CD14-positive monocyte (primary cell): Measurements from ENCODE around the gene RAB6B. TPM values are rescaled to one million over a fixed set of nuclear protein-coding genes. Genes with fewer than 3 reads are reported as not detected.

Source experiments
- DNase-seq, 3 donors: peaks; one replicate each; pipeline ENCODE4 v3.0.0-alpha.2; 2011 to 2022
- H2AFZ ChIP-seq: 2 replicates; pipeline ENCODE4 v1.6.0; 2012; ENCODE audit warnings: mild to moderate bottlenecking, low read depth, low read length, inconsistent platforms; ENCODE audit not compliant: insufficient read depth, poor library complexity, severe bottlenecking
- H3K27ac ChIP-seq, 2 donors: 1 replicate in 1 of 2; 2 replicates in 1 of 2; pipeline ENCODE4 v1.5.1; 2012 to 2013; ENCODE audit warnings: low read length in 2 of 2, control low read depth in 1 of 2, inconsistent platforms in 1 of 2, low read depth in 1 of 2, mild to moderate bottlenecking in 1 of 2
- H3K27me3 ChIP-seq, 2 donors: one replicate each; pipeline versions ENCODE4 v1.6.0 to v1.6.1; 2011 to 2013; ENCODE audit warnings: low read length in 2 of 2; ENCODE audit not compliant: control insufficient read depth in 2 of 2, insufficient read depth in 2 of 2
- H3K36me3 ChIP-seq, 2 donors: replicated peaks in 1 of 2; 1 replicate in 1 of 2; 2 replicates in 1 of 2; pipeline versions ENCODE4 v1.5.1 to v1.6.1; 2012 to 2013; ENCODE audit warnings: low read length in 2 of 2, control low read depth in 1 of 2, inconsistent platforms in 1 of 2, mild to moderate bottlenecking in 1 of 2; ENCODE audit not compliant: insufficient read depth in 2 of 2, control insufficient read depth in 1 of 2
- H3K4me1 ChIP-seq, 2 donors: 1 replicate in 1 of 2; 2 replicates in 1 of 2; pipeline versions ENCODE4 v1.5.1 to v1.6.1; 2012 to 2013; ENCODE audit warnings: low read length in 2 of 2, control low read depth in 1 of 2, inconsistent platforms in 1 of 2, mild to moderate bottlenecking in 1 of 2, moderate library complexity in 1 of 2; ENCODE audit not compliant: insufficient read depth in 2 of 2, control insufficient read depth in 1 of 2
- H3K4me2 ChIP-seq: replicated peaks from 2 replicates; pipeline ENCODE3; 2012; ENCODE audit warnings: low read length, moderate library complexity, mild to moderate bottlenecking; ENCODE audit not compliant: poor library complexity, severe bottlenecking; ENCODE audit errors: extremely low read depth
- H3K4me3 ChIP-seq, 3 experiments: fragments of 200-600 bp in 1 of 3; sonication (generic) in 1 of 3; replicated peaks in 1 of 3; 1 replicate in 2 of 3; 2 replicates in 1 of 3; pipeline ENCODE4 v1.5.1; 2011 to 2013; ENCODE audit warnings: low read length in 3 of 3, mild to moderate bottlenecking in 3 of 3, control low read depth in 2 of 3, low read depth in 2 of 3, inconsistent platforms in 1 of 3, moderate library complexity in 1 of 3
- H3K79me2 ChIP-seq: 2 replicates; pipeline ENCODE4 v1.6.0; 2012; ENCODE audit warnings: mild to moderate bottlenecking, control low read depth, inconsistent platforms, low read length, moderate library complexity; ENCODE audit not compliant: insufficient read depth
- H3K9ac ChIP-seq: 2 replicates; pipeline ENCODE4 v1.6.0; 2017; ENCODE audit warnings: low read length, mild to moderate bottlenecking; ENCODE audit not compliant: insufficient read depth, poor library complexity, severe bottlenecking
- H3K9me3 ChIP-seq, 2 donors: replicated peaks in 1 of 2; 1 replicate in 1 of 2; 2 replicates in 1 of 2; pipeline versions ENCODE4 v1.5.1 to v1.6.1; 2012 to 2013; ENCODE audit warnings: low read length in 2 of 2, control low read depth in 1 of 2; ENCODE audit not compliant: control insufficient read depth in 1 of 2, insufficient read depth in 1 of 2
- H4K20me1 ChIP-seq: 2 replicates; pipeline ENCODE4 v1.6.0; 2012; ENCODE audit warnings: mild to moderate bottlenecking, low read length, control low read depth, moderate library complexity; ENCODE audit not compliant: insufficient read depth
- H3K27ac Mint-ChIP-seq, 7 donors: one replicate each; pipeline ENCODE4 v1.8.0; 2020; ENCODE audit warnings: mild to moderate bottlenecking in 7 of 7, mixed read lengths in 7 of 7, moderate library complexity in 6 of 7, inconsistent platforms in 2 of 7
- H3K27me3 Mint-ChIP-seq, 3 donors: one replicate each; pipeline ENCODE4 v1.8.0; 2021 to 2022; ENCODE audit warnings: low read depth in 3 of 3, mild to moderate bottlenecking in 3 of 3, mixed read lengths in 3 of 3, moderate library complexity in 3 of 3, inconsistent platforms in 1 of 3
- H3K36me3 Mint-ChIP-seq, 2 donors: one replicate each; pipeline ENCODE4 v1.8.0; 2020; ENCODE audit warnings: mixed read lengths in 2 of 2, inconsistent platforms in 1 of 2, mild to moderate bottlenecking in 1 of 2
- H3K4me1 Mint-ChIP-seq: one replicate; pipeline ENCODE4 v1.8.0; 2020; ENCODE audit warnings: mild to moderate bottlenecking, mixed read lengths
- H3K4me3 Mint-ChIP-seq, 2 donors: one replicate each; pipeline ENCODE4 v1.8.0; 2020; ENCODE audit warnings: mild to moderate bottlenecking in 2 of 2, mixed read lengths in 2 of 2, moderate library complexity in 1 of 2
- H3K9me3 Mint-ChIP-seq, 7 donors: one replicate each; pipeline ENCODE4 v1.8.0; 2020 to 2022; ENCODE audit warnings: mixed read lengths in 7 of 7, mild to moderate bottlenecking in 6 of 7, moderate library complexity in 6 of 7, inconsistent platforms in 2 of 7
- WGBS: methylation state at CpG from one replicate; pipeline ENCODE4 v1.1.5; 2013; ENCODE audit warnings: missing lambda C conversion rate; ENCODE audit not compliant: insufficient coverage; 5-methylcytosine and 5-hydroxymethylcytosine counted together
- intact Hi-C, 2 donors: fragments of 100-400 bp; cut with micrococcal nuclease; formaldehyde crosslinking; loops; one replicate each; pipeline versions ENCODE4 v1.15.0 to v1.15.1; 2023
- polyA plus RNA-seq, 3 donors: library from polyadenylated mRNA; depleted of rRNA in 1 of 3; unstranded in 2 of 3; stranded (reverse) in 1 of 3; fragments of 300-500 nt in 2 of 3; fragments of >200 nt in 1 of 3; fragmentation: Illumina TruSeq in 2 of 3; gene quantifications; 1 replicate in 2 of 3; 2 replicates in 1 of 3; pipeline ENCODE4 v1.2.3, GENCODE V29; 2012 to 2021
- TF ChIP-seq, protein P1 (sequence below): fragments of 200-600 bp; IDR thresholded peaks from one replicate; pipeline ENCODE4 v1.8.0; 2022; ENCODE audit warnings: antibody characterized with exemption, mild to moderate bottlenecking

Gene RAB6B
- polyA plus RNA-seq, 3 donors, result 0.46 TPM; not detected in 2

DNA sequence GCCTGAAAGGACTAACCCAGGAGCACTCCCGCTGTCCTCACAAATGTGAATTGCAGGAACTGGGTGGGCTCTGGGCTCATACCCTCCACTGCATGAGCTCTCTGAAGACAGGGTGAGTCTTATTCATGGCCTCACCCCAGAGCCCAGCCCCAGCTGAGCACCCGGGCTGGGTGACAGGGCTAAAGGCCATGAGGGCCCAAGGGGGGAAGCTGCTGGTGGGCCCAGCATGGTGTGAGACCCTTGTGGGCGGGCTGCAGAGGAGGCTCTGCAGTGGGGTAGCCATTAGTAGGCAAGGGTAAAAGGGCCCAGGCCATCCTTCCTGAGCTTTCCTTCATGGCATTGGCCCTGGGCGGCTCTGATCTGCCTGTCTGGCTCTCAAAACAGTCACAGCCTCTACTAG is 59.7 kb downstream of the RAB6B start:
- H3K27me3 ChIP-seq, result no peaks in the 10 kb centered on the region
- no peaks in the 10 kb centered on the region for H3K4me1 Mint-ChIP-seq
- H3K27me3 Mint-ChIP-seq, result peaks cover 0 to 2% (median 1%) of the 10 kb centered on the region in 3 donors
- H3K4me3 Mint-ChIP-seq, result no peak overlapping the region
- 94% methylated on average over 4 of the region's 4 CpGs for WGBS
- H3K27ac ChIP-seq, result no peak overlapping the region
- no peak overlapping the region for H3K4me2 ChIP-seq
- intact Hi-C loops, result no loop called here
- H3K79me2 ChIP-seq, result no peaks in the 10 kb centered on the region
- H2AFZ ChIP-seq, result no peak overlapping the region
- no peak overlapping the region for H3K9ac ChIP-seq
- H3K9me3 Mint-ChIP-seq, result no peaks in the 10 kb centered on the region
- no peaks in the 10 kb centered on the region for H3K4me1 ChIP-seq
- H3K36me3 Mint-ChIP-seq, result no peaks in the 10 kb centered on the region
- no peaks in the 10 kb centered on the region for H4K20me1 ChIP-seq
- H3K36me3 ChIP-seq, result no peaks in the 10 kb centered on the region
- TF ChIP-seq, protein P1, sequence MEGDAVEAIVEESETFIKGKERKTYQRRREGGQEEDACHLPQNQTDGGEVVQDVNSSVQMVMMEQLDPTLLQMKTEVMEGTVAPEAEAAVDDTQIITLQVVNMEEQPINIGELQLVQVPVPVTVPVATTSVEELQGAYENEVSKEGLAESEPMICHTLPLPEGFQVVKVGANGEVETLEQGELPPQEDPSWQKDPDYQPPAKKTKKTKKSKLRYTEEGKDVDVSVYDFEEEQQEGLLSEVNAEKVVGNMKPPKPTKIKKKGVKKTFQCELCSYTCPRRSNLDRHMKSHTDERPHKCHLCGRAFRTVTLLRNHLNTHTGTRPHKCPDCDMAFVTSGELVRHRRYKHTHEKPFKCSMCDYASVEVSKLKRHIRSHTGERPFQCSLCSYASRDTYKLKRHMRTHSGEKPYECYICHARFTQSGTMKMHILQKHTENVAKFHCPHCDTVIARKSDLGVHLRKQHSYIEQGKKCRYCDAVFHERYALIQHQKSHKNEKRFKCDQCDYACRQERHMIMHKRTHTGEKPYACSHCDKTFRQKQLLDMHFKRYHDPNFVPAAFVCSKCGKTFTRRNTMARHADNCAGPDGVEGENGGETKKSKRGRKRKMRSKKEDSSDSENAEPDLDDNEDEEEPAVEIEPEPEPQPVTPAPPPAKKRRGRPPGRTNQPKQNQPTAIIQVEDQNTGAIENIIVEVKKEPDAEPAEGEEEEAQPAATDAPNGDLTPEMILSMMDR, result no peak
- DNase-seq, result no peak
- no peaks in the 10 kb centered on the region for H3K9me3 ChIP-seq
- no peak overlapping the region for H3K27ac Mint-ChIP-seq
- no peak overlapping the region for H3K4me3 ChIP-seq

DNA sequence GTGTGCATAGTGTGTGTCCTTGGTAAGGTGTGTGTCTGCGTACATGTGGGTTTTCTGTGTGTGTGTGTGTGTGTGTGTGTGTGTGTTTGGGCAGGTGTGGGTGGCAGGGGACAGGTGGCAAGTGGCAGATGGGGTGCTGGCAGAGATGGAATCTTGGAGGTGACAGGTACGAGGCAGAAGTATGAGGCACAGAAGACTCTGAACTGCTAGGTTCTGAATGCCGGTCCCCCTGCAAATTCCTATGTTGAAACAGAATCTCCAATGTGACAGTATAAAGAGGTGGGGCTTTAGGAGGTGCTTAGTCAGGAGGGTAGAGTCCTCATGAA is 60.3 kb downstream of the RAB6B start:
- H3K27ac Mint-ChIP-seq, result no peak overlapping the region
- H3K4me3 Mint-ChIP-seq, result no peak overlapping the region
- intact Hi-C loops, result no loop called here
- no peak for DNase-seq
- WGBS, result 93% methylated on average over 3 of the region's 3 CpGs
- H3K27me3 ChIP-seq, result no peaks in the 10 kb centered on the region
- H3K27ac ChIP-seq, result no peak overlapping the region
- H3K9me3 ChIP-seq, result no peaks in the 10 kb centered on the region
- H3K36me3 Mint-ChIP-seq, result no peaks in the 10 kb centered on the region
- no peaks in the 10 kb centered on the region for H3K4me1 Mint-ChIP-seq
- no peaks in the 10 kb centered on the region for H3K9me3 Mint-ChIP-seq
- no peaks in the 10 kb centered on the region for H4K20me1 ChIP-seq
- peaks cover 0 to 5% (median 1%) of the 10 kb centered on the region in 3 donors for H3K27me3 Mint-ChIP-seq
- H3K36me3 ChIP-seq, result no peaks in the 10 kb centered on the region
- TF ChIP-seq, protein P1, result no peak
- H3K4me1 ChIP-seq, result no peaks in the 10 kb centered on the region
- no peak overlapping the region for H3K9ac ChIP-seq
- no peak overlapping the region for H3K4me3 ChIP-seq
- no peak overlapping the region for H2AFZ ChIP-seq
- no peak overlapping the region for H3K4me2 ChIP-seq
- no peaks in the 10 kb centered on the region for H3K79me2 ChIP-seq
